ENCODE data around the gene CTXND1.
"Not testable (repeated sequence)": the region's sequence is repeated elsewhere in the genome, so short reads cannot be mapped to it uniquely, and the experiment has no call there.

Gene CTXND1

DNA sequence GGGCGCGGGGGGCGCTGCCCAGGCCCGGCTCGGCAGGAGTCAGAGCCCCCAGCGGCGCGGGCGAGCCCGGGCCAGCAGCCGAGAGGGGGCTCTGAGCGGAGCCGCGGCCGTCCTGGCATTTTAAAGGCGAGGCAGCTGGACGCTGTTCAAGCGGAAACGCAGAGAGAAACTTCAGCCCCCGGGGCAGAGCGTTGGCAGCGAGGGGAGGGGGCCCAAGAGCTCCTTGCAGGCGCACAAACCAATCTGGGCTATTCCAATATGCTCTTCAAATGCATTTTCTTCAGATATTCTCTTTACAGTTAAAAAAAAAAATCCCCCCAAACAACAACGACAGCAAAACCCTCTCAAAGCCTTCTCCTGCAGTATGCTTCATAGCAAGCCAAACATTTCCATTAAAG is at the start of gene CTXND1:
CTXND1 (minus strand) TSS at position 93 of the 398 bp plus-strand sequence. CDS start 50,264 bp downstream, outside the sequence.
- no peaks in the 10 kb centered on the region for H3F3A ChIP-seq (ENCODE audit: insufficient read depth, low read length)
- TF ChIP-seq, protein P1, sequence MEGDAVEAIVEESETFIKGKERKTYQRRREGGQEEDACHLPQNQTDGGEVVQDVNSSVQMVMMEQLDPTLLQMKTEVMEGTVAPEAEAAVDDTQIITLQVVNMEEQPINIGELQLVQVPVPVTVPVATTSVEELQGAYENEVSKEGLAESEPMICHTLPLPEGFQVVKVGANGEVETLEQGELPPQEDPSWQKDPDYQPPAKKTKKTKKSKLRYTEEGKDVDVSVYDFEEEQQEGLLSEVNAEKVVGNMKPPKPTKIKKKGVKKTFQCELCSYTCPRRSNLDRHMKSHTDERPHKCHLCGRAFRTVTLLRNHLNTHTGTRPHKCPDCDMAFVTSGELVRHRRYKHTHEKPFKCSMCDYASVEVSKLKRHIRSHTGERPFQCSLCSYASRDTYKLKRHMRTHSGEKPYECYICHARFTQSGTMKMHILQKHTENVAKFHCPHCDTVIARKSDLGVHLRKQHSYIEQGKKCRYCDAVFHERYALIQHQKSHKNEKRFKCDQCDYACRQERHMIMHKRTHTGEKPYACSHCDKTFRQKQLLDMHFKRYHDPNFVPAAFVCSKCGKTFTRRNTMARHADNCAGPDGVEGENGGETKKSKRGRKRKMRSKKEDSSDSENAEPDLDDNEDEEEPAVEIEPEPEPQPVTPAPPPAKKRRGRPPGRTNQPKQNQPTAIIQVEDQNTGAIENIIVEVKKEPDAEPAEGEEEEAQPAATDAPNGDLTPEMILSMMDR (IDR thresholded peaks at IDR 0.05; ENCODE audit: low read length) = no peak
- TF ChIP-seq EZH2 (optimal IDR thresholded peaks at IDR 0.05; ENCODE audit: low read depth, low read length) (no peak), EZH2phosphoT487 (IDR thresholded peaks at IDR 0.05; ENCODE audit: low read length) (no peak)
- no peaks in the 10 kb centered on the region for H3K9me2 ChIP-seq (replicated peaks; ENCODE audit: insufficient read depth, low read length)
- H3K4me3 ChIP-seq (ENCODE audit: low read length) = no peak within 1 kb of the TSS
- no peak within 1 kb of the TSS for H3K4me2 ChIP-seq (ENCODE audit: low read depth, low read length)
- H3K9ac ChIP-seq (ENCODE audit: low read length) = no peak within 1 kb of the TSS
- H3K9me3 ChIP-seq (replicated peaks; ENCODE audit: insufficient read depth, low read length) = no peaks in the 10 kb centered on the region
- no peaks in the 10 kb centered on the region for H3K4me1 ChIP-seq (ENCODE audit: low read length)
- H3K36me3 ChIP-seq (replicated peaks; ENCODE audit: insufficient read depth, low read length) = no peaks in the 10 kb centered on the region
- H3K27me3 ChIP-seq (replicated peaks; ENCODE audit: insufficient read depth, low read length) = no peaks in the 10 kb centered on the region
- no peak within 1 kb of the TSS for H3K27ac ChIP-seq (ENCODE audit: low read length)
- no peaks in the 10 kb centered on the region for H4K20me1 ChIP-seq (ENCODE audit: insufficient read depth, low read length)
- H2AFZ ChIP-seq (ENCODE audit: low read length) = no peak within 1 kb of the TSS
- H3K79me2 ChIP-seq (ENCODE audit: low read length) = no peaks in the 10 kb centered on the region
- no peak for DNase-seq

DNA sequence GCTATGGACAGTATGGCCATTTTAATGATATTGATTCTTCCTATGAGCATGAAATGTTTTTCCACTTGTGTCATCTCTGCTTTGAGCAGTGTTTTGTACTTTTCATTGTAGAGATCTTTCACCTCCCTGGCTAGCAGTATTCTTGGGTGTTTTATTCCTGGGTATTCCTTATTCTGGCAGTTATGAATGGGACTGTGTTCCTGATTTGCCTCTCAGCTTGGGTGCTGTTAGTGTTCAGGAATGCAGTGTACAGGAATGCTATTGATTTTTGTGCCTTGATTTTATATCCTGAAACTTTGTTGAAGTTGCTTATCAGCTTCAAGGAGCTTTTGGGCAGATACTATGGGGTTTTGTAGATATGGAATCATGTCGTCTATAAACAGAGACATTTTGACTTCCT is 49.5 kb upstream of the CTXND1 start:
- Histone ChIP-seq H3K4me2 (ENCODE audit: low read depth, low read length) (no peak overlapping the region), H3K4me3 (ENCODE audit: low read length) (no peak overlapping the region), H3K27me3 (replicated peaks; ENCODE audit: insufficient read depth, low read length) (no peaks in the 10 kb centered on the region), H3K27ac (ENCODE audit: low read length) (no peak overlapping the region), H3K9me2 (replicated peaks; ENCODE audit: insufficient read depth, low read length) (no peaks in the 10 kb centered on the region), H3K36me3 (replicated peaks; ENCODE audit: insufficient read depth, low read length) (no peaks in the 10 kb centered on the region), H2AFZ (ENCODE audit: low read length) (no peak overlapping the region), H3F3A (ENCODE audit: insufficient read depth, low read length) (0 out of 2 replicates have a peak, but pooled peaks cover 2% of the 10 kb centered on the region), H3K9me3 (replicated peaks; ENCODE audit: insufficient read depth, low read length) (no peaks in the 10 kb centered on the region), H3K4me1 (ENCODE audit: low read length) (peaks cover 4% of the 10 kb centered on the region), H3K79me2 (ENCODE audit: low read length) (no peaks in the 10 kb centered on the region), H3K9ac (ENCODE audit: low read length) (no peak overlapping the region), H4K20me1 (ENCODE audit: insufficient read depth, low read length) (no peaks in the 10 kb centered on the region)
- TF ChIP-seq EZH2phosphoT487 (IDR thresholded peaks at IDR 0.05; ENCODE audit: low read length) = no peak
- no peak for TF ChIP-seq EZH2 (optimal IDR thresholded peaks at IDR 0.05; ENCODE audit: low read depth, low read length)
- TF ChIP-seq, protein P1 (IDR thresholded peaks at IDR 0.05; ENCODE audit: low read length) = no peak
- DNase-seq = no peak

DNA sequence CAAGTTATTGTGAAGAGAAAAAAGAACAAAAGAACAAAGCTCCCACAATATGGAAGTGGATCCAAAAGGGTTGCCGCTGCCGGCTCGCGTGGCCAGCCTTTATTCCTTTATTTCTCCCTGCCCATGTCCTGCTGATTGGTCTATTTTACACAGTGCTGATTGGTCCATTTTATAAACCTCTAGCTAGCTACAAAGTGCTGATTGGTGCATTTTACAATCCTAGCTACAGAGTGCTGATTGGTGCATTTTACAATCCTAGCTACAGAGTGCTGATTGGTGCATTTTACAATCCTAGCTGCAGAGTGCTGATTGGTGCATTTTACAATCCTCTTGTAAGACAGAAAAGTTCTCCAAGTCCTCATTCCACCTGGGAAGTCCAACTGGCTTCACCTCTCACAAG is 43.8 kb upstream of the CTXND1 start:
- not testable (repeated sequence) for H3K36me3 ChIP-seq (replicated peaks; ENCODE audit: insufficient read depth, low read length); H3K79me2 ChIP-seq (ENCODE audit: low read length); H3F3A ChIP-seq (ENCODE audit: insufficient read depth, low read length); DNase-seq; H3K4me2 ChIP-seq (ENCODE audit: low read depth, low read length); H3K27me3 ChIP-seq (replicated peaks; ENCODE audit: insufficient read depth, low read length); H3K4me1 ChIP-seq (ENCODE audit: low read length); H3K4me3 ChIP-seq (ENCODE audit: low read length); H3K9me3 ChIP-seq (replicated peaks; ENCODE audit: insufficient read depth, low read length); H2AFZ ChIP-seq (ENCODE audit: low read length); H4K20me1 ChIP-seq (ENCODE audit: insufficient read depth, low read length); H3K9me2 ChIP-seq (replicated peaks; ENCODE audit: insufficient read depth, low read length); H3K27ac ChIP-seq (ENCODE audit: low read length); H3K9ac ChIP-seq (ENCODE audit: low read length)

DNA sequence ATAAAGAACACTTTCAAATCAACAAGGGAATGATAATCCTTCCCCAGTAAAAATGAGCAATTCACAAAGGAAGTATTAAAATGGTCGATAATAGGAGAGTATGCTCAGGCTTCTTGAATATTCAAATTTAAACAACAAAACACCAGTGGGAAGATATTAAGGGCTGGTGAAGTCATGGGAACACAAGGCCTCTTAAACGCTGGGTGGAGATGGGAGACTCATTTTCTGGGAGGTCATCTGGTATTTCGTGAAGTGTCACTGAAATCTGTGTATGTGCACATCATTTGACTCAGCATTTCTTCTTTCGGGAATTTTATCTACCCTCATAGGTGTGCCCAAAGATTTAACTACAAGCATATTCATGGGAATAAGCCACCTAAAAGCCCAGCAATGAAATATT is 40.1 kb upstream of the CTXND1 start:
- Histone ChIP-seq H3K9ac (ENCODE audit: low read length) (no peak overlapping the region), H3K9me2 (replicated peaks; ENCODE audit: insufficient read depth, low read length) (no peaks in the 10 kb centered on the region), H3K4me3 (ENCODE audit: low read length) (no peak overlapping the region), H3K79me2 (ENCODE audit: low read length) (no peaks in the 10 kb centered on the region), H3K4me2 (ENCODE audit: low read depth, low read length) (no peak overlapping the region), H3K27me3 (replicated peaks; ENCODE audit: insufficient read depth, low read length) (no peaks in the 10 kb centered on the region), H4K20me1 (ENCODE audit: insufficient read depth, low read length) (no peaks in the 10 kb centered on the region), H3F3A (ENCODE audit: insufficient read depth, low read length) (no peaks in the 10 kb centered on the region), H3K27ac (ENCODE audit: low read length) (no peak overlapping the region), H3K4me1 (ENCODE audit: low read length) (no peaks in the 10 kb centered on the region), H2AFZ (ENCODE audit: low read length) (no peak overlapping the region), H3K9me3 (replicated peaks; ENCODE audit: insufficient read depth, low read length) (no peaks in the 10 kb centered on the region), H3K36me3 (replicated peaks; ENCODE audit: insufficient read depth, low read length) (no peaks in the 10 kb centered on the region)
- TF ChIP-seq, protein P1 (IDR thresholded peaks at IDR 0.05; ENCODE audit: low read length) = no peak
- TF ChIP-seq EZH2phosphoT487 (IDR thresholded peaks at IDR 0.05; ENCODE audit: low read length) (no peak), EZH2 (optimal IDR thresholded peaks at IDR 0.05; ENCODE audit: low read depth, low read length) (no peak)
- DNase-seq = no peak

DNA sequence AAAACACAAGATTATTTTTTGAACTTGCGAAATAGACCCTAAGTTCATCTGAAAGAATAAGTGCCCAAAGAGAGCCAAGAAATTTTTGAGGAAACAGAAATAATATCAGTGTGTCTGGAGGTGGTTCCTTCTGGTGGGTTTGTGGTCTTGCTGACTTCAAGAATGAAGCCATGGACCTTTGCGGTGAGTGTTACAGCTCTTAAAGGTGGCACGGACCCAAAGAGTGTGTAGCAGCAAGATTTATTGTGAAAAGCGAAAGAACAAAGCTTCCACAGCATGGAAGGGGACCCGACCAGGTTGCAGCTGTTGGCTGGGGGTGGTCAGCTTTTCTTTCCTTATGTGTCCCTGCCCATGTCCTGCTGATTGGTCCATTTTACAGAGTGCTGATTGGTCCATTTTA is 38.9 kb upstream of the CTXND1 start:
- not testable (repeated sequence) for H3K79me2 ChIP-seq (ENCODE audit: low read length); H3K9me3 ChIP-seq (replicated peaks; ENCODE audit: insufficient read depth, low read length); DNase-seq; H3K27ac ChIP-seq (ENCODE audit: low read length); H3K9ac ChIP-seq (ENCODE audit: low read length); H3K4me1 ChIP-seq (ENCODE audit: low read length); H3K9me2 ChIP-seq (replicated peaks; ENCODE audit: insufficient read depth, low read length); H3K27me3 ChIP-seq (replicated peaks; ENCODE audit: insufficient read depth, low read length); H3K36me3 ChIP-seq (replicated peaks; ENCODE audit: insufficient read depth, low read length); H4K20me1 ChIP-seq (ENCODE audit: insufficient read depth, low read length); H3F3A ChIP-seq (ENCODE audit: insufficient read depth, low read length); H2AFZ ChIP-seq (ENCODE audit: low read length); H3K4me2 ChIP-seq (ENCODE audit: low read depth, low read length); H3K4me3 ChIP-seq (ENCODE audit: low read length)
